GM18861 (cell line): Measurements from ENCODE around the gene EIF2D.

ENCODE experiments used
- ATAC-seq: cut with Tn5 transposase; IDR thresholded peaks from one replicate; pipeline ENCODE4 v1.9.1; 2021; ENCODE audit not compliant: unreplicated experiment

Gene EIF2D

GRCh38 chr1:206573319-206573718 lies 38.9 kb downstream of the EIF2D start:
- no peak for ATAC-seq

- no peak for ATAC-seq
Observed at GRCh38 chr1:206572835-206573234, 39.4 kb downstream of the EIF2D start.

GRCh38 chr1:206570529-206570928 lies 41.7 kb downstream of the EIF2D start:
- no peak for ATAC-seq

GRCh38 chr1:206569556-206569955 lies 42.7 kb downstream of the EIF2D start:
- ATAC-seq = no peak

- ATAC-seq = no peak
Observed at GRCh38 chr1:206568779-206569352, 43.4 kb downstream of the EIF2D start.

GRCh38 chr1:206568256-206568655 lies 44.0 kb downstream of the EIF2D start:
- no peak for ATAC-seq

- no peak for ATAC-seq
Observed at GRCh38 chr1:206566999-206567398, 45.3 kb downstream of the EIF2D start.

GRCh38 chr1:206565995-206566394 lies 46.3 kb downstream of the EIF2D start:
- ATAC-seq = no peak

GRCh38 chr1:206563367-206564207 lies 48.7 kb downstream of the EIF2D start:
- ATAC-seq = peak; percentile 4

GRCh38 chr1:206560007-206560716 lies 52.1 kb downstream of the EIF2D start:
- no peak for ATAC-seq

GRCh38 chr1:206559672-206559995 lies 52.6 kb downstream of the EIF2D start:
- ATAC-seq = no peak

GRCh38 chr1:206558794-206559671 lies 53.2 kb downstream of the EIF2D start:
- ATAC-seq = no peak

GRCh38 chr1:206557636-206558473 lies 54.4 kb downstream of the EIF2D start:
- no peak for ATAC-seq

GRCh38 chr1:206556750-206557635 lies 55.3 kb downstream of the EIF2D start:
- no peak for ATAC-seq

- peak; percentile 32 for ATAC-seq
Observed at GRCh38 chr1:206556047-206556749, 56.1 kb downstream of the EIF2D start.

- ATAC-seq = no peak
Observed at GRCh38 chr1:206555473-206555935, 56.8 kb downstream of the EIF2D start.

- no peak for ATAC-seq
Observed at GRCh38 chr1:206554701-206555472, 57.4 kb downstream of the EIF2D start.

GRCh38 chr1:206554211-206554610 lies 58.1 kb downstream of the EIF2D start:
- ATAC-seq = no peak
